Stimulated activated naive B cell treated with anti-CD40 and anti-IgM and Interleukin-4, amounts not matched to agents 10 μg/mL and 1 μg/mL and 100 μg/mL, for 72 hours (primary cell): ENCODE data around the gene MYNN.

Experiments used
- ATAC-seq, 2 donors: fragments of 150-1000 bp; cut with Tn5 transposase; replicated peaks; 2 replicates each; pipeline ENCODE4 v1.10.0; 2021; ENCODE audit warnings: moderate library complexity in 1 of 2
- DNase-seq: peaks from one replicate; pipeline ENCODE4 v3.0.0; 2021
- H3K27ac Mint-ChIP-seq: one replicate; pipeline ENCODE4 v1.8.0; 2022; ENCODE audit warnings: mild to moderate bottlenecking, mixed read lengths
- H3K27me3 Mint-ChIP-seq, 2 donors: one replicate each; pipeline ENCODE4 v1.8.0; 2022; ENCODE audit warnings: mixed read lengths in 2 of 2
- H3K36me3 Mint-ChIP-seq, 2 donors: one replicate each; pipeline ENCODE4 v1.8.0; 2022; ENCODE audit warnings: mixed read lengths in 2 of 2, mild to moderate bottlenecking in 1 of 2
- H3K4me1 Mint-ChIP-seq, 2 donors: one replicate each; pipeline ENCODE4 v1.8.0; 2022; ENCODE audit warnings: mixed read lengths in 2 of 2, mild to moderate bottlenecking in 1 of 2
- H3K4me3 Mint-ChIP-seq, 2 donors: one replicate each; pipeline ENCODE4 v1.8.0; 2022; ENCODE audit warnings: mild to moderate bottlenecking in 2 of 2, mixed read lengths in 2 of 2, moderate library complexity in 1 of 2
- H3K9me3 Mint-ChIP-seq, 2 donors: one replicate each; pipeline ENCODE4 v1.8.0; 2022; ENCODE audit warnings: mixed read lengths in 2 of 2, mild to moderate bottlenecking in 1 of 2

The MYNN gene

DNA sequence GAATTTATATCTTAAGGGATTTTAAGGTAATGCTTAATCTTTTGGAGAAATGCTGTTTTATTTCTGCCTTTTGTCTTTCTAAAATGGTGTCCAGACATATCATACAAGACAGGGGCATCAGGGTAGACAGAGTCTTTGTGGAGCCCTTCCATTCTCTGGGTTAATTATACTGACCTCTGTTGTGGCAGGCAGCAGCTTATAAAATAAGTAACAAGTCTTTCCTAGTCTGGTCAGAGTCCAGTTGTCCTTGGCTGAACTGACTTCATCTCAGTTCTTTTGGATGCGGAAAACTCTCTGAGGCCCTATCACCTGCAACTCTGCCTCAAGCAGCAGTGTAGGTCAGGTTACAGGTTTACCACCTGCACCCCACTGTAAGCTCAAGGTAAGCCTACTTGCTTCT lies 19.2 kb downstream of the MYNN start:
- no peak overlapping the region for H3K4me3 Mint-ChIP-seq
- no peak overlapping the region for H3K27ac Mint-ChIP-seq
- no peaks in the 10 kb centered on the region for H3K27me3 Mint-ChIP-seq
- peaks cover 6 to 11% of the 10 kb centered on the region in 2 donors for H3K4me1 Mint-ChIP-seq
- H3K36me3 Mint-ChIP-seq, result peaks cover 10 to 27% of the 10 kb centered on the region in 2 donors
- no peaks in the 10 kb centered on the region for H3K9me3 Mint-ChIP-seq
- no peak for ATAC-seq
- DNase-seq, result no peak

- ATAC-seq, result no peak
- peaks cover 4 to 13% of the 10 kb centered on the region in 2 donors for H3K36me3 Mint-ChIP-seq
These were observed 31.5 kb downstream of the MYNN start for GRCh38 chr3:169804681-169805080.

DNA sequence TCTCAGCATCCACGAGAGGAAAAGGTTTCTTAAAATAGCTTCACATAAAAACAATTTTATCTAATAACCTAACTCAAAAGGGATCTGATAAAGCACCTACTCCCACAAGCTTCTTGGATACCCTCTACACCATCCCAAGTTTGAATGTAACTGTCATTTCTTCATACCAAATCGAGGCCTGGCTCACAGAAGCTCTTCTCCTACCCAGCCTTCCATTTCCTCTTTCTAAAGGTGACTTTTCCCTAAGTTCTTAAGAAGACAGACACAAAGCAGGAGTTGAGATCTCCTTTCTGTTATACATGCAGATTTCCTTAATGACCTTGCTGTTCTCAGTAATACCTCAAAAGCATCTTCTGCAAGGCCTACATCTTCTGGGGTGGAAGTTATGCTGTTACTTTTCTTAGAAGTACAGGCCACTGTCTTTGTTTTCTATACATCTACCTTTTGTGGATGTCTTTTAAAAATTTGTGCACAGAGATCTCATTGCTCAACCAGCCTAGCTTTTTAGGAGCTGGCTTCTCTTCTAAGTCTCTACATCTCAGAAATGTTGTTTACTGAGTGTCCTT lies 36.1 kb downstream of the MYNN start:
- peaks cover 0 to 3% of the 10 kb centered on the region in 2 donors for H3K36me3 Mint-ChIP-seq
- H3K4me1 Mint-ChIP-seq, result peaks cover 27 to 33% of the 10 kb centered on the region in 2 donors
- no peak for DNase-seq
- H3K27me3 Mint-ChIP-seq, result no peaks in the 10 kb centered on the region
- no peak overlapping the region for H3K27ac Mint-ChIP-seq
- ATAC-seq, result no peak
- H3K4me3 Mint-ChIP-seq, result no peak overlapping the region
- H3K9me3 Mint-ChIP-seq, result no peaks in the 10 kb centered on the region

More at GRCh38 chr3:169804681-169805080, 31.5 kb downstream of the MYNN start:
- no peaks in the 10 kb centered on the region for H3K27me3 Mint-ChIP-seq
- H3K27ac Mint-ChIP-seq, result no peak overlapping the region
- H3K9me3 Mint-ChIP-seq, result no peaks in the 10 kb centered on the region
- no peak for DNase-seq
- H3K4me1 Mint-ChIP-seq, result peaks cover 4 to 6% of the 10 kb centered on the region in 2 donors
- H3K4me3 Mint-ChIP-seq, result no peak overlapping the region

GRCh38 chr3:169811631-169812331 lies 38.6 kb downstream of the MYNN start:
- H3K4me1 Mint-ChIP-seq, result peaks cover 27 to 37% of the 10 kb centered on the region in 2 donors
- H3K9me3 Mint-ChIP-seq, result peaks cover 6 to 10% of the 10 kb centered on the region in 2 donors
- ATAC-seq (peak; percentile 20 to 31), DNase-seq (peak; percentile 10)
- peak overlapping the region; percentile 90 to 91 for H3K4me3 Mint-ChIP-seq
- peak overlapping the region; percentile 93 for H3K27ac Mint-ChIP-seq
- peaks cover 3 to 8% of the 10 kb centered on the region in 2 donors for H3K36me3 Mint-ChIP-seq
- H3K27me3 Mint-ChIP-seq, result no peaks in the 10 kb centered on the region

GRCh38 chr3:169812332-169813235 lies 39.4 kb downstream of the MYNN start, which contains the start of the genes LRRC34 and LRRIQ4:
Gene LRRC34 (minus strand): TSS chr3:169812904. CDS start chr3:169812548, 356 bp downstream.
Gene LRRIQ4 (plus strand): TSS chr3:169812870. CDS start chr3:169821922, 9,052 bp downstream.
- H3K9me3 Mint-ChIP-seq, result peaks cover 6 to 10% of the 10 kb centered on the region in 2 donors
- H3K27me3 Mint-ChIP-seq, result no peaks in the 10 kb centered on the region
- peaks cover 27 to 37% of the 10 kb centered on the region in 2 donors for H3K4me1 Mint-ChIP-seq
- ATAC-seq (peak; percentile 72 to 78), DNase-seq (peak; percentile 69)
- H3K36me3 Mint-ChIP-seq, result peaks cover 3 to 8% of the 10 kb centered on the region in 2 donors
- peak within 1 kb of the TSS; percentile 93 for H3K27ac Mint-ChIP-seq
- peak within 1 kb of the TSS; percentile 90 to 91 for H3K4me3 Mint-ChIP-seq

DNA sequence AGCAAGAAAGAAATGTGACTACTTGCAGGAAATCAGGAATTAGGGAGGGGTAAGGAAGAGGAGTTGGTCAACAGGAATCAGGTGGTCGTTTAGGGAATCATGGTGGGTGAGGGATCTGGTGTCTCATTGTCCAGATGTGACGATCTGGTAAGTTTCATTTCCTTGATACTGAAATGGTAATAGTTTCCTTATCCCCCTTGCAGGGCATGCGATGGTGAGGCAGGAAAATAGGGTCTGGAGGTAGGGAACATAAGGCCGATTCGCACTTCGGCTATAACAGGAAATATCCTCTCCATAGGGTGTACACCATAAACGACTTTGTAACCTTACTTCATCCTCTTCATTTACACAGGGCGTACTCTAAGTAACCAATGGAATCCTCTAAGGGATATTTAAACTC lies 40.1 kb downstream of the MYNN start:
- DNase-seq (no peak), ATAC-seq (no peak)
- Mint-ChIP-seq H3K4me1 (peaks cover 27 to 40% of the 10 kb centered on the region in 2 donors), H3K4me3 (peak overlapping the region; percentile 90 to 91), H3K27ac (peak overlapping the region; percentile 93), H3K36me3 (peaks cover 3 to 7% of the 10 kb centered on the region in 2 donors), H3K9me3 (peaks cover 6 to 10% of the 10 kb centered on the region in 2 donors), H3K27me3 (no peaks in the 10 kb centered on the region)

GRCh38 chr3:169813757-169814517 lies 40.7 kb downstream of the MYNN start:
- peak overlapping the region; percentile 90 to 91 for H3K4me3 Mint-ChIP-seq
- H3K9me3 Mint-ChIP-seq, result peaks cover 6 to 10% of the 10 kb centered on the region in 2 donors
- peaks cover 3 to 5% of the 10 kb centered on the region in 2 donors for H3K36me3 Mint-ChIP-seq
- no peaks in the 10 kb centered on the region for H3K27me3 Mint-ChIP-seq
- ATAC-seq, result peak; percentile 87 to 88
- peak; percentile 86 for DNase-seq
- H3K27ac Mint-ChIP-seq, result peak overlapping the region; percentile 93
- peaks cover 27 to 44% of the 10 kb centered on the region in 2 donors for H3K4me1 Mint-ChIP-seq

DNA sequence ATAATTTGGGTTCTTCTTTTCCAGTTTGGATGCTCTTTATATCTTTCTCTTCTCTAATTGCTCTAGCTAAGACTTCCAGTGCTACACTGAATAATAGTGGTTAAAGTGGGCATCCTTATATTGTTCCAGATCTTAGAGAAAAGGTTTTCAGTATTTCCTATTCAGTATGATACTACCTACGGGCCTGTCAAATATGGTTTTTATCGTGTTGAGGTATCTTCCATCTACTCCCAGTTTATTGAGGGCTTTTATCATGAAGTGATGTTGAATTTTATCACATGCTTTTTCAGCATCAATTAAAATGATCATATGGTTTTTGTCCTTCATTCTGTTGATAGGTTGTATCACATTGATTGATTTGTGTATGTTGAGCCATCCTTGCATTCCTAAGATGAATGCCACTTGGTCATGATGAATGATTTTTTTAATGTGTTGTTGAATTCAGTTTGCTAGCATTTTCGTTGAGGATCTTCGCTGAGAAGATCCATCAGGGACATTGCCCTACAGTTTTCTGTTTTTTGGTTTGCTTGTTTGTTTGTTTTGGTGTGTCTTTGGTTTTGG lies 42.5 kb downstream of the MYNN start:
- peaks cover 24 to 39% of the 10 kb centered on the region in 2 donors for H3K4me1 Mint-ChIP-seq
- peaks cover 6 to 10% of the 10 kb centered on the region in 2 donors for H3K9me3 Mint-ChIP-seq
- H3K27me3 Mint-ChIP-seq, result no peaks in the 10 kb centered on the region
- ATAC-seq (no peak), DNase-seq (no peak)
- peaks cover 3 to 5% of the 10 kb centered on the region in 2 donors for H3K36me3 Mint-ChIP-seq
- no peak overlapping the region for H3K4me3 Mint-ChIP-seq
- peak overlapping the region; percentile 20 for H3K27ac Mint-ChIP-seq

DNA sequence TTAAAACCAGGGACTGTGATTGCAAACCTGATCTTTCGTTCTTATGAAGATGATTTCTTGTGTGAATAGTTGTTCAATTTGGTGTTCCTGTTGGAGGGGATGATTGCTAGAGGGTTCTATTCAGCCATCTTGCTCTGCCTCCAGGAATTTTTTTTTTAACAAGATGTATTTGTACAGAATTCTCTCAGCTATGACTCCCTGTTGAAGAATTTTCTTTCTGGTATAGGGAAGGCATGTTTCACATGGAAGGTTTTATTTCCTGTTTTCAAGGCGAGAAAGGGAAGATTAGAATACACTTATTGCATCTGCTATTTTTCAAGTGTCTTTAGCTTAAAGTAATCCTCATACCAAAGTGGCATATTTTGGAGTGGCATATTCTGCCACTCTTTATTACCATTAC lies 45.1 kb downstream of the MYNN start:
- H3K4me1 Mint-ChIP-seq, result peaks cover 10 to 22% of the 10 kb centered on the region in 2 donors
- H3K27ac Mint-ChIP-seq, result no peak overlapping the region
- no peak for DNase-seq
- peaks cover 6 to 10% of the 10 kb centered on the region in 2 donors for H3K9me3 Mint-ChIP-seq
- H3K4me3 Mint-ChIP-seq, result no peak overlapping the region
- H3K36me3 Mint-ChIP-seq, result peaks cover 3 to 5% of the 10 kb centered on the region in 2 donors
- no peak for ATAC-seq
- no peaks in the 10 kb centered on the region for H3K27me3 Mint-ChIP-seq

- no peak for DNase-seq
- Mint-ChIP-seq H3K36me3 (no peaks in the 10 kb centered on the region), H3K4me3 (no peak overlapping the region), H3K27me3 (no peaks in the 10 kb centered on the region), H3K9me3 (no peaks in the 10 kb centered on the region), H3K4me1 (peaks cover 0 to 8% of the 10 kb centered on the region in 2 donors), H3K27ac (no peak overlapping the region)
- ATAC-seq, result no peak
These were observed 48.9 kb downstream of the MYNN start for GRCh38 chr3:169822091-169822490.

- ATAC-seq (no peak), DNase-seq (no peak)
These were observed 49.3 kb downstream of the MYNN start for GRCh38 chr3:169822540-169822939.

GRCh38 chr3:169822983-169823382 lies 49.8 kb downstream of the MYNN start:
- Mint-ChIP-seq H3K9me3 (no peaks in the 10 kb centered on the region), H3K4me1 (peaks cover 0 to 8% of the 10 kb centered on the region in 2 donors)
- no peak for DNase-seq

More at GRCh38 chr3:169822540-169822939, 49.3 kb downstream of the MYNN start:
- H3K9me3 Mint-ChIP-seq, result no peaks in the 10 kb centered on the region
- no peaks in the 10 kb centered on the region for H3K27me3 Mint-ChIP-seq
- no peaks in the 10 kb centered on the region for H3K36me3 Mint-ChIP-seq
- no peak overlapping the region for H3K4me3 Mint-ChIP-seq
- H3K27ac Mint-ChIP-seq, result no peak overlapping the region
- H3K4me1 Mint-ChIP-seq, result peaks cover 0 to 8% of the 10 kb centered on the region in 2 donors

GRCh38 chr3:169825316-169825715 lies 52.1 kb downstream of the MYNN start:
- no peak overlapping the region for H3K27ac Mint-ChIP-seq
- H3K27me3 Mint-ChIP-seq, result no peaks in the 10 kb centered on the region
- no peak overlapping the region for H3K4me3 Mint-ChIP-seq
- no peaks in the 10 kb centered on the region for H3K9me3 Mint-ChIP-seq
- H3K36me3 Mint-ChIP-seq, result no peaks in the 10 kb centered on the region
- no peaks in the 10 kb centered on the region for H3K4me1 Mint-ChIP-seq
- DNase-seq (no peak), ATAC-seq (no peak)

More at GRCh38 chr3:169822983-169823382, 49.8 kb downstream of the MYNN start:
- H3K36me3 Mint-ChIP-seq, result no peaks in the 10 kb centered on the region
- no peak for ATAC-seq
- no peak overlapping the region for H3K4me3 Mint-ChIP-seq
- no peak overlapping the region for H3K27ac Mint-ChIP-seq
- H3K27me3 Mint-ChIP-seq, result no peaks in the 10 kb centered on the region
